Superior temporal gyrus (tissue), 1 donor: Measurements from ENCODE around the gene MORC4.
A peak's percentile ranks its signal among the peaks of the same experiment; 100 is the strongest.
"Not testable (repeated sequence)": the region's sequence is repeated elsewhere in the genome, so short reads cannot be mapped to it uniquely, and the experiment has no call there.

Experiments
- DNase-seq: peaks from one replicate; pipeline ENCODE4 v3.0.0-alpha.2; 2016; ENCODE audit errors: extremely low spot score

Gene MORC4

DNA sequence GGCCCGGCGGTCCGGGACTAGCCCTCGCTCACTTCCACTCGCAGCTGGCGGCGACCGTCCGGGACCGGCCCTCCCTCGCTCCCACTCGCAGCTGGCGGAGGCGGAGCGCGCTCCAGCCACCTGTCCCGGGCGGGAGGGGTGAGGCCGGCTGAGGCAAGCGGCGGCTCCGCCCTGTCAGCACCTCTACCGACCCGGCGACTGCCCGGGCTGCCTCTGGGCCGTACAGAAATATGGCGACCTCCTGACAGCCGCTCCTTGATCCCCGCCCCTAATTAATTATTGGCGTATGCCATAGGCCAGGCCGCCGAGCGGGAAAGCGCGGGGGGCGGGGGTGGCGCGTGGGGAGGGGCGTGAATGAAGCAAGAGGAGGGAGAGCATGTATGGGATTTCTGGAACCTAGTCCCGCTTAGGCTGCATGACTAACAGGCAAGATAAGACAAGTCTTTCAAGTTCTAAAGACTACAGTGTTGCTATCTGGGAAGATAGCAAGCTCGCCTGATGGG lies at the start of gene MORC4:
Gene MORC4, minus strand, starts transcription at position 200 of the 503 bp plus-strand sequence. CDS start 243 bp downstream, outside the sequence.
- peak; percentile 37 for DNase-seq

DNA sequence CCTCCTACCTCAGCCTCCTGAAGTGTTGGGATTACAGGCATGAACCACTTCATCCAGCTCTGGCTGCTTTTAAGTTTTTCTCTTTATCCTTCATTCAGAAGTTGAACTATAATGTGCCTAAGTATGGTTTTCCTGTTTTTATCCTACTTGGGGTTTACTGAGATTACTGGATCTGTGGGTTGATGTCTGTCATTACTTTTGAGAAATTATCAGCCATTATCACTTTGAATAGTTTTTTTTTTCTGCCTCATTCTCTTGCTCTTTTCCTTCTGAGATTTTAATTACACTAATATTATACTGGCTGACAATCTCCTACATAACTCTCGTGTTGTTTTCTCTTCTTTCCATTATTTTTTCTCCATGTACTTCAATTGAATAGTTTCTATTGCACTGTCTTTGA lies 47.6 kb upstream of the MORC4 start:
- no peak for DNase-seq

DNA sequence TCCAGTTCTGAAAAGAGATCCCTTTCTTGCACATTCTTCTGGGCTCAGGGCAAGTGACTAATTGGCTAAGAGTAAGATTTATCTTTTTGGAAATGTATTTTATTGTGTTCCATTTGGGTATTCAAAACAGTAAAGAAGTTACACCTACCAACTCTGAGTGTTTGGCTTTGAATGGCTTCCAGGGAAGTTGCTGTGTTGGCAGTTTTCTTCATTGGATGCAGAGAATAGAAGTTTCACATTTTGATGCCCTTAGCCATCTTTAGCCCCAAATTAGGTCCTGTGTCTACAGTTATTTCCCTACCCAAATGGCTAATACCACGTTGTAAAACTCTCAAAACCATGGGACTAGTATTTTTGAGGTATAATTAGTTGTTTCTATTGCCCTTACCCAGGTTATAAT lies 29.7 kb upstream of the MORC4 start:
- DNase-seq: no peak

DNA sequence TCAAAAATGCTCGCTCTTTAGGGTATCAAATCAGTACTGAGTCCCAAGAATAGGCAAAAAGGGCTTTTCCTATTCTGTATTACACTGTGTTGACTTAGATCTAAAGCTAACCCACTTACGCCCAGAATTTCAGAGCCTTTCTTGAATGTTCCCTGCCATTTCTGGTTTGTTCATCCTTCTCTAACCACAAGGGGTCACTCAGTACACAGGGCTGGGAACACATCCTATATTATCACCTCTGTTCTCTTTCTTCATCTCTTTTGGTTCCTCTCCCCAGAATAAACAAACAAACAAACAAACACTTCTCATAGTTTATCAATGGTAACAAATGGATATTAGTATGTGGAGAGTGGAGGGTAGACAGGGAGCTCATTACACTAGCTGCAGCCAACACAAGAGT lies 25.5 kb upstream of the MORC4 start:
- peak; percentile 38 for DNase-seq

DNA sequence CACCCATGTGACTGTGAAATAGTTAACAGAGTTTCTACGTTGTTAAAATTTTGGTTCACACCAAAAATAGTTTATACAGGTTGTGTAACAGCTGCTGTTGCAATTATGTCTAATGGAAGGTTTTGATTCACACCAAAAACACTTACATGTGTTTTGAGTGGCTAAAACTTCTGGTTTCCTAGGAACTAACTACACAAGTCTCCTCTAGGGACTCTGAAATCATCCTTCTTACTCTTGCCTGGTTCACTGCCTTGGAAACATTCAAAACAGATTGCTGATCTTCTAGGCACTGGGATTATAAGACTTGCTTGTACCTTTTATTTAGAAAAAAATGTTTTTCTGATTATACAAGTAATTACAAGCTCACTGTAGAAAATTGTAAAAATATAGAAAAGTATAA lies 14.9 kb upstream of the MORC4 start:
- no peak for DNase-seq

DNA sequence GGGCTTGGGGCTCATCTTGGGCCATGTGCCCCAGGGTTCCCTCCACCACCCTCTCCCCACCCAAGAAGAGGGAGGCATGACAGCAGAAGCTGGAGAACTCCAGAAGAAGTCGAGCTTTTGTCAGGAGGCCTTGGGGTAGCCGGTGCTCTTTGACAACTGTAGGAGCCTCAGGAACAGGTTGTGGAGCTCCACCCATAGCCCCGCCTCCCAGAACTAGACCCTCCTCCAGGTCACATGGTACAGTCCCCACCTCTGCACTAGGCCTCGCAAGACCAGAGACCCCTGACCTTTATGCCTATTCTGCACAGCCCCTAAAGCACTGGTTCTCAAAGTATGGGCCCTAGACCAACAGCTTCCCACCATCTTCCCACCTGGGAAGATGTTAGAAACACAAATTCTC lies 8.0 kb upstream of the MORC4 start:
- no peak for DNase-seq

DNA sequence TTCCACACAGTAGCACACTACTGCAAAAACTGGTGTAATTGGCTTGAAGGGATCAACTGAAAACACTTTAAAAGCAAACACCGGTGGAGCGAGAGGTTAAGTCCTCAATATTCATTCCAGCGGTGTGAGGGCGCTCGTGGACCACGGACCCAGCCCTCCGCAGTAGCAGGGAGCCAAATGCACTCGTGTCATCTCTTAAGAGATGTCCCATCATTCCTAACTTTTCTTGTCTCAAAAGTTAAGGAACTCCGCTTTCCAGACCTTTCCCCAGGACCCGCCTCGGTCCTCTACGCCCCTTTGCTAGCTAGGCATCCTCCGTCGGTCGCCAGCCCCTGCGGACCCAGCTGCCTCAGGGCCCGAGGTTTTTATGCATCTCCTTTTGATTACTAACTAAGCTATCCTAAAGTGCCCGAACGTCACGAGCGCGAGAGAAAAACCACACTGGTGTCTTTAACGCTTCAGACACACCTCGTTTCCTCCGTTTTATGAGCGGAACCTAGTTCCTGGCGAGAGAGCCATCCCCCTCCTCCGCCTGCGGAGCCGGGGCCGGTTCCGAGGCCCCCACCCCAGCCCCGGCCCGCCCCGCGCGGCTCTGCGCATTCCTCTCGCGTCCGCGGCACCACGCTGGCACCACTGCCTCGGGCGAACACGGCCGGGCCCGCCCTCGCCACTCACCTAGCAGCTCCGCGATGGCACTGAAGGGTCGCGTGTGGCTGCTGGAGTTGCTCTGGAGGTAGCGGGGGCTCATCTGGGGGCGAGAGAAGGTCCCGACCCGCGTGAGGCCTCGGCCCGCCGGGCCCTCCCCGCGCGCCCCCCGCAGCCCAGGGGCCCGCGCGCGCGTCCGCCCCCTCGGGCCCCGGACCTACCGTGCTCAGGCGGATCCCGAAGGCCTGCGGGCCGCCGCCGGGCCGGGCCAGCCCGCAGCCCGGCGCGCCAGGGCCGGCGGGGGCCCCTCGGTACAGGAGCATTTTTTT lies 723 bp downstream of the MORC4 start:
- DNase-seq: peak; percentile 56

DNA sequence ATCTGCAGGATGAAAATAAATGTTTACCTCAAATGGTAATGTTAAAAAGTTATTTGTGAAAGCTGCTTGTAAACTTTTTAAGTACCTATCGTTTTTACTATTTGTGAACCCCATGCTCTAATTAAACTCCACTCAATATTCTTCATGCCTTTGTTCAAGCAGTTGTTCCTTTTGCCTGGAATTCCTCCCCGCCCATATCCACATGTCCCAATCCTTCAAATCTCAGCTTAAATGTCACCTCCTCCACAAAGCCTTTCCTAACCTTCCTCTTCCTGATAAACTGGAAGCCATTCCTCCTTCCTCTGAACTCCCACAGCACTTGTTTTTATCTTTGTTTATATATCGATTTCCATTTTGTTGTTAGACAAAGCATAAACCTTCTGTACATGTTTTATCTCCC lies 2.4 kb downstream of the MORC4 start:
- no peak for DNase-seq

DNA sequence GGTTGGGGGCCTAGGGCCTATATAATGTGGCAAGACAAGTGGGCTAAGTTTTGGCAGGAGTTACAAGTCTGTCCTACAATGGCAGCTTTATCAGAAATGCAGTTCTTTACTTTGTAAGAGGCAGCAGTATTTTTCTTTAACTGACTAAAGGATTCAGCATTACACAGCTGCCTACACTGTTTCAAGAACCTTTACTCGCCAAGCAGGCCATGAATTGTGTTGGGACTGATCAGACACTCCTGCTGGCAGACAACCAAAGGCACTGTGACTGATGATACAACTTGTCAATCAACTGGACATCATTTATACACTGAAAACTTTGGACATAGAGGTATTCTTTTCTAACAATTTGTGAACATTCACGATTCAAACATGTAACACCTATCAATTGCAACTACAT lies 4.3 kb downstream of the MORC4 start:
- DNase-seq: no peak

DNA sequence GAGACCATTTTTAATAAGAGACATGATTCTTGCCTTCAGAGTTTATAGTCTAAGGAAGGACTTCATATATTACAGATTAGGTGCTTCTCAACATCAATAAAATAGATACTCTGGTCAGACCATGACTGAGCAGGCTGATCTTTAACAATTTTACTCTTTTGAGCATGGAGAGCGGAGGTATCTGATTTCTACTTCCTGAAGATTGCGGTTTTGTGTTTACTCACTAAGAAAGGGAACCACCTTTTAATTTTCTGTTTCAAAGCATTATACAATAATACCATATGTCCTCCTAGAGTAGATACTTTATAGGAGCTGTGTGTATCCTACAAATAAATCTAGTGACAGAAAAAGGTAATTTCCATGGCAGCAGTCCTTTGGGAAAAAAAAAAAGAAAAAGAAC lies 12.5 kb downstream of the MORC4 start:
- no peak for DNase-seq

DNA sequence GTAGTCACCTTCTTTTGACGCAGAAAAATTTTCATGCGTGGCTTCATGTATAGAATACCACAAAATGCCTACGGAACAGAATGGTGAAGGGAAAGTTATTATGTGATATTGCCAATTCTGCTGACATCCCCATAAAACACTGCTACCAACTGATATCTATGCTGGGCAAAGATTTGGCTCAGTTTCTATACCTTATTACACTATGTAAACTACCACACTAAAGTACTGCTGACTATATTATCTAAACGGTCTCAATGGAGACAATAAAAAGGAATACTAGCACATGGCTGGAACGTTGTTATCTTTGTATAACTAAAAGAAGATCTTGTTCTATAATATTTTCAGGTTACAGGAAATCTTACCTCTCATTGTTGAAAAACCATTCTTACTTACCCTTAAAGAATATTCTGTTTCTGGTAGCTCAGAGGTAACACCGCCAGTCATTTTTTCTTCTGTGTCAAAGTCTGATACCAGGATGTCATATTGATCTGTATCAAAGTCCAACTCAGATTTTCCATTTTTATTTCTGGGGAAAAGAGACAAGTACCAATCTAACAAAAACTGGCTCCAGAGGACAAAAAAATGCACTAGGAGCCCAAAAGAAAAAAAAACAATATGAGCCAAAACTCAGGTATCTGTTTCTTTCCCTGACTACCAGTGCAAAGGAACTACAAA lies 18.9 kb downstream of the MORC4 start:
- no peak for DNase-seq

DNA sequence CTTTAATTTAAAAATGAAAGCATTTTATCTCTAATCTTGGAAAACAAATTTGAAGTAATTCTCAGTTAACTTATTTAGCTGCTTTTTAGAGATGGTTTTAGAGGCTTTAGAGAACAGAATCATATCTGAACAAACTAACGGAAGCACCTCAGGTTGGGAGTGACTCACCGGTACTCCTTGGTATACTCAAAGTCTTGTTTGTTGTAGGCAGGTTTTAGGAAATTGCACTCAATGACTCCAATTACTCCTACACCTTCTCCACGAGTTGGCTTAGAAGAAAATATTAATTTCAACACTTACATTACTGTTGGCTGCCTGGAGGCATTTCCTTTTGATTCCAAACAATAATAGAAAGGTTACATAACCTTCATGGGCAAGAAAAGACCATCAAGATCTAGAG lies 23.6 kb downstream of the MORC4 start:
- DNase-seq: no peak

DNA sequence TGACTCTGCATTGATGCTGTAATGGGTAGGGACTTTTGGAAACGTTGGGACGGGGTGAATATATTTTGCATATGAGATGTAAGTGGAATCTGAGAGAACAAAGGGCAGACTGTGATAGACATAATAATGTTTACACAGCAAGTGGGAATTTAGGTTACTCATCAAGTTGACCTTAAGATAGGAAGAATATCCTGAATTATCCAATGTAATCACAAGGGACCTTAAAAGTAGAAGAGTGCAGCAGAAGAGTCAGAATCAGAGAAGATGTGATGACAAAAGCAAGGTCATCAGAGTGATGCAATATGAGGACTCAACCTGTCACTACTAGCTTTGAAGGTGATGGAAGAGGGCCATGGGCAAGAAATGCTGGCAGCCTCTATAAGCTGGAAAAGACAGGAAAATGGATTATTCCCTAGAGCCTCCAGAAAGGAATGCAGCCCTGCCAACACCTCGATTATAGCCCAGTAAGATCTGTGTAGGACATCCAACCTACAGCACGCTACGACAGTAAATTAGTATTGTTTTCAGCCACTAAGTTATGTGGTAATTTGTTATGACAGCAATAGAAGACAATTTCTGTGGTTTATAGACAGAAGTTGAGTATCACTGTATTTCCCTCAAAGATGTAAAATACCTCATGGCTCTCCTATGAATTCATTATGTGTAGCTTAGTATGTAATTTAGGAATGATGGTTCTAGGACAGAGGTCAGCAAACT lies 26.4 kb downstream of the MORC4 start:
- no peak for DNase-seq

DNA sequence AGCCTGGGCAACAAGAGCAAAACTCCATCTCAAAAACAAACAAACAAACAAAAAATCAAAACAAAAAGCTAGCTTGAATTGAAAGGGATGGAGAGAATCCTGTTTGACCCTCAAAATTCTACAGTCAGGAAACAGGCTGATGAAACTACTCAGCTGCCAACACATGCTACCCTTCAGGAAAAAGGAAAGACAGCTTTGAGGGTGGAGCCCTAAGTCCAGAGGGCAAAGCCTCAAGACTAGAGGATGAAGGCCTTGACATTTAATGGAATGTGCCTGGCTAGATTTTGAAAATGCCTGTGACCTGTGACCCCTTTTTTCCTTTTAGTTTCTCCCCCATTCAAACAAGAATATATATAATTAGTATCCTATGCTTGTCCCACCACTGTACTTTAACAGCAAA lies 27.1 kb downstream of the MORC4 start:
- no peak for DNase-seq

DNA sequence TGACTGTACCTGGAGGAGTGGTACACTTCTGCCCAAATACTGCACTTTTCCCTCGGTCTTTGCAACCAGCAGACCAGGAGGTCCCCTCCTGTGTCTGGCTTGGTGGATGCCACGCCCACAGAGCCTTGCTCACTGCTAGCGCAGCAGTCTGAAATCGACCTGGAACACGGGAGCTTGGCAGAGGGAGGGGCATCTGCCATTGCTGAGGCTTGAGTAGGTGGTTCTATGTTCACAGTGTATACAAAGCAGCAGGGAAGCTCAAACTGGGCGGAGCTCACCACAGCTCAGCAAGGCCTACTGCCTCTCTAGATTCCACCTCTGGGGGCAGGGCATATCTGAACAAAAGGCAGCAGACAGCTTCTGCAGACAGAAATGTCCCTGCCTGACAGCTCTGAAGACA lies 33.5 kb downstream of the MORC4 start:
- not testable (repeated sequence) for DNase-seq

DNA sequence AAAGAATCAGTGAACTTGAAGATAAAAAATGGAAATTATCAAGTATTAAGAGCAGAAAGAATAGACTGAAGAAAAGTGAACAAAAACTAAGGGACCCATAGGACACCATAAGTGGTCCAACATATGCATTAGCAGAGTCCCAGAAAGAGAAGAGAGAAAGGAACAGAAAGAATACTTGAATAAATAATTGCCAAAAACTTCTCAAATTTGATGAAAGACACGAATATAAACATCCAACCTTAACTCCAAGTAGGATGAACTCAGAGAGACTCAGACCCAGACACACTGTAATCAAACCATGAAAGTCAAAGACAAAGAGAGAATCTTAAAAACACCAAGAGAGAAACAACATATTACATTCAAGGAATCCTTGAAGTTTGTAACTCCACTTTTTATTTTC lies 35.7 kb downstream of the MORC4 start:
- DNase-seq: no peak

DNA sequence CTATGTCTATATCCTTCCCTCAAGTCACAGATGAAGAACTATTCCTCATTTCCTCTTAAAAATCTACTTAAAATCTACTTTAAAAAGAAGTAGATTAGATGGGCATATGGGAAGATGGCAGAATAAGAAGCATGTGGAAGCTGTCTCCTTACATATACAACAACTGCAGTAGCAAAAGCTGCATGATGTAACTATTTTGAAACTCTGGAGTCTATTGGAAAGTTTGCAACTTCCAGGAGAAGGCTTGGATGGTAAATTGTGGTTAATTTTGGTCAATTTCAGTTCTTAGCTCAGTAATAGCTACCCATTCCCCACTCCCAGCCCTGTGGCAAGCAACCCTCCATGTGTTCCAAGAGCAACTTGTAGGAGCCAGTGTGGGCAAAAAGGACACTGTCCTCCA lies 36.9 kb downstream of the MORC4 start:
- DNase-seq: no peak

DNA sequence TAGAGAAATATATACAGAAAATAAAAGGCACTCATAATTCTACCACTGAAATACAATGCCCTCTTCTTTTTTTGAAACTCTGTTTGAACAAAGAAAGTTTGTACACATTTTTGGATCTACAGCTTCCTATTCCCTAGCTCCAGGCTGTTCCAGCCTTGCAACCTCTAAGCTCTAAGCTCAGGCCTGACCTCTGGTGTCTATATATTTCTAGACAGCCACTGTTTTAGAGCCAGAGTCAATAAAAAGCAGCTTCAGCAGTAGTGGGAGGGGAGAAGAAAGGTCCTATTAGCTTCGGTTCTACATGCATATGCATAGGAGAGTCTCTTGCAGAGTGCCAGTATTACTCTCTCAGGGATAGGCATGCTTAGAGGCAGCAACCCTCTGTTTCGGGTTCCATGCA lies 40.1 kb downstream of the MORC4 start:
- DNase-seq: peak; percentile 16

DNA sequence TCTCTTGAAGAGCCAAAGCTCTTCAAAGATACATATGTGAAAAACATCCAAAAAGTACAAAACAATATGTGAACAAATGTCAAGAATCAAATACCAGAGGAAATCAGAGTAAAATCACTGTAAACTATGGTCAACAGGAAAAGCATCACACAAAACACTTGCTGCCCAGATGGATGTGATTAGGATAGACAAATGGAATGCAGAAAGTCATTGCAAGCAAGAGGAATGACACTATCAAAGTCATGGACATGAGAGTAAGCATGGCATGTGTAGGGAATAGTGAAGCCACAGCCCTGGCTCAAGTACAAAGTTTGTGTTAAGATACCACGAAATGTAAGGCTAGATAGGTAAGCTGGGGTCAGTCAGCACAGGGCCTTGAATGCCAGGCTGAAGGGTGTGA lies 42.2 kb downstream of the MORC4 start:
- DNase-seq: no peak

DNA sequence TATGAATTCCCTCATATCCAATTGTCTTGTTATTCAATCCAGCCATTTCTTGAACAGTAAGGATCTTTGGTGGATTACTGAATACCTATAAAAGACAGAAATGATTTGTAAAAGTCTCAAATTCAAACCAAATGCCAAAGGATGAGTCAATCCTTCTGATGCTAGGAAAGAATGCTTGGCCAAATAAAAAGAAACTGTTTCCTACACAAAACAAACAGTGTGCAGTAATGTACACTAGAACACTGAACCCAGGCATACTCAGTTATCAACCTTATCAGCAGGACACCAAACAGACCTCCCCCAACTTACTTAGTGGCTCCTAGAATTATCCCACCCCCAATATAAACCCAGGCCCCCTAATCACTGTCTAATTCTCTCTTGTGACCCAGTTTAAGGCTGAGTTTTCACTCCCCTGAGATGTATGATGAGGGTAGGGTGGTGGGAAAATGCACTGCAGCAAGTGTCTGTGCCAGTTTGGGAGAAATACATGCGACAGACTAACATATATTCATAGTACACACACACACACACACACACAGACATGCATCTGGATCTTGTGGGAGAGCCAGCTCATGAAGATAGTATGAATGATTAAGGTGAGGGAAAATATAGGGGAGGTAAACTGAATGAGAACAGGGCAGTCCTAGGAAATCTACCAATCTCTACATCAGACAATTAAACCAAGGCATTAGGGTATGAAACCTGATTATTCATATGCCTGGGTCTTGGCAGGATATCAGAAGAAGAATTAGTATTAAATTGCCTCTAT lies 44.8 kb downstream of the MORC4 start:
- no peak for DNase-seq

DNA sequence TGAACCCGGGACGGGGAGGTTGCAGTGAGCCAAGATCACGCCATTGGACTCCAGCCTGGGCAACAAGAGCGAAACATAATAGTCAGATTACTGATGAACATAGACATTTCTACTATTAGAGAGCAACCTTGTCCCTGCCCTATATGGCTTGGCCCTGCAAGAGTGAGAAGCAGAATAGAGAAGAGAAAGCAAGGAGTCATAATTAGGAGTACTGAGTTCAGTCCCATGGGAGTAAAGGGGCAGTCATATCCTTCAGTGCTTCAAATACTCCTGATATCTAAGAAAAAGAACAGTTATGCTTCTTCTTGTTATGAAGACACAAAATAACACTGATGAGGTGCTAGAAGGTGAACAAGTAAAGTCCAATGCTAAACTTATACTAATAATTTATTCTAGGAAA lies 46.0 kb downstream of the MORC4 start:
- no peak for DNase-seq
